CD4-positive, alpha-beta T cell (primary cell): ENCODE results near the gene GHRHR. TPM values are rescaled to one million over a fixed set of nuclear protein-coding genes. Genes with fewer than 3 reads are reported as not detected.

Source experiments
- ATAC-seq: fragments of 200-7000 bp; cut with Tn5 transposase; one replicate; pipeline ENCODE4 v1.10.0; 2022; ENCODE audit warnings: mild to moderate bottlenecking; ENCODE audit not compliant: poor library complexity
- CTCF ChIA-PET: fragments of 350-600 bp; sonication (Branson Sonifier 250); formaldehyde crosslinking; loops from one replicate; lab custom pipeline; 2021; ENCODE audit warnings: antibody characterized with exemption, inconsistent platforms; lab: Charles Lee
- POLR2A ChIA-PET: fragments of 350-600 bp; sonication (Branson Sonifier 250); formaldehyde crosslinking; loops from one replicate; lab custom pipeline; 2021; ENCODE audit warnings: antibody characterized with exemption, inconsistent platforms; lab: Charles Lee
- DNase-seq, 14 experiments: peaks; one replicate each; pipeline ENCODE4 v3.0.0-alpha.2; 2013 to 2020; ENCODE audit warnings: mixed read lengths in 2 of 14
- H3K27ac ChIP-seq, 2 donors: one replicate each; pipeline versions ENCODE4 v1.5.1 to v1.7.0; 2013; ENCODE audit warnings: low read length in 2 of 2, low read depth in 1 of 2, mild to moderate bottlenecking in 1 of 2
- H3K27me3 ChIP-seq, 2 experiments: 1 replicate in 1 of 2; 2 replicates in 1 of 2; pipeline versions ENCODE4 v1.6.1 to v1.7.0; 2013; ENCODE audit warnings: low read length in 2 of 2, control low read depth in 1 of 2, mild to moderate bottlenecking in 1 of 2, moderate library complexity in 1 of 2; ENCODE audit not compliant: insufficient read depth in 2 of 2, control insufficient read depth in 1 of 2
- H3K36me3 ChIP-seq: one replicate; pipeline ENCODE4 v1.6.1; 2013; ENCODE audit warnings: low read length, control low read depth; ENCODE audit not compliant: insufficient read depth
- H3K4me1 ChIP-seq: one replicate; pipeline ENCODE4 v1.6.1; 2013; ENCODE audit warnings: low read length, control low read depth; ENCODE audit not compliant: insufficient read depth
- H3K4me3 ChIP-seq: one replicate; pipeline ENCODE4 v1.5.1; 2013; ENCODE audit warnings: mild to moderate bottlenecking, low read length, moderate library complexity
- H3K9me3 ChIP-seq, 2 experiments: 1 replicate in 1 of 2; 2 replicates in 1 of 2; pipeline versions ENCODE4 v1.6.1 to v1.7.0; 2013; ENCODE audit warnings: low read length in 2 of 2, mild to moderate bottlenecking in 2 of 2, control low read depth in 1 of 2, moderate library complexity in 1 of 2; ENCODE audit not compliant: control insufficient read depth in 1 of 2, insufficient read depth in 1 of 2
- H3K27ac Mint-ChIP-seq: one replicate; pipeline ENCODE4 v1.8.0; 2020; ENCODE audit warnings: mixed read lengths
- H3K27me3 Mint-ChIP-seq: one replicate; pipeline ENCODE4 v1.8.0; 2021; ENCODE audit warnings: mixed read lengths
- H3K36me3 Mint-ChIP-seq: one replicate; pipeline ENCODE4 v1.8.0; 2021; ENCODE audit warnings: low read depth, mixed read lengths
- H3K4me1 Mint-ChIP-seq: one replicate; pipeline ENCODE4 v1.8.0; 2021; ENCODE audit warnings: low read depth, mixed read lengths
- H3K4me3 Mint-ChIP-seq: one replicate; pipeline ENCODE4 v1.8.0; 2020; ENCODE audit warnings: mild to moderate bottlenecking, mixed read lengths
- H3K9me3 Mint-ChIP-seq: one replicate; pipeline ENCODE4 v1.8.0; 2020; ENCODE audit warnings: mixed read lengths
- intact Hi-C, 2 experiments: fragments of 100-400 bp; cut with DNase I in 1 of 2; cut with micrococcal nuclease in 1 of 2; formaldehyde crosslinking; loops; one replicate each; pipeline versions ENCODE4 v1.15.1 to v1.9.0; 2023 to 2025; cut with DNase I, micrococcal nuclease
- total RNA-seq, 174 experiments: library from RNA in 2 of 174; stranded (reverse) in 2 of 174; gene quantifications; one replicate each; pipeline ENCODE4 v1.2.3 and lab custom pipeline; 2021 to 2026
- TF ChIP-seq, protein P1 (sequence below): fragments of 200-600 bp; IDR thresholded peaks from one replicate; pipeline ENCODE4 v1.8.0; 2022; ENCODE audit warnings: antibody characterized with exemption, mild to moderate bottlenecking

GHRHR gene
- total RNA-seq, 2 experiments from 2014 or later: not detected

- no peak overlapping the region for H3K4me3 ChIP-seq
- intact Hi-C loops: no loop called here
- no peaks in the 10 kb centered on the region for H3K36me3 ChIP-seq
- H3K27ac ChIP-seq: no peak overlapping the region
- H3K9me3 ChIP-seq: peaks cover 6 to 9% of the 10 kb centered on the region in 2 experiments
- no peak for ATAC-seq
- Mint-ChIP-seq H3K4me1 (no peaks in the 10 kb centered on the region), H3K9me3 (no peaks in the 10 kb centered on the region), H3K27ac (no peak overlapping the region), H3K4me3 (no peak overlapping the region), H3K36me3 (no peaks in the 10 kb centered on the region), H3K27me3 (no peaks in the 10 kb centered on the region)
- peak in 1 of 14 experiments; percentile 15 for DNase-seq
- TF ChIP-seq, protein P1, sequence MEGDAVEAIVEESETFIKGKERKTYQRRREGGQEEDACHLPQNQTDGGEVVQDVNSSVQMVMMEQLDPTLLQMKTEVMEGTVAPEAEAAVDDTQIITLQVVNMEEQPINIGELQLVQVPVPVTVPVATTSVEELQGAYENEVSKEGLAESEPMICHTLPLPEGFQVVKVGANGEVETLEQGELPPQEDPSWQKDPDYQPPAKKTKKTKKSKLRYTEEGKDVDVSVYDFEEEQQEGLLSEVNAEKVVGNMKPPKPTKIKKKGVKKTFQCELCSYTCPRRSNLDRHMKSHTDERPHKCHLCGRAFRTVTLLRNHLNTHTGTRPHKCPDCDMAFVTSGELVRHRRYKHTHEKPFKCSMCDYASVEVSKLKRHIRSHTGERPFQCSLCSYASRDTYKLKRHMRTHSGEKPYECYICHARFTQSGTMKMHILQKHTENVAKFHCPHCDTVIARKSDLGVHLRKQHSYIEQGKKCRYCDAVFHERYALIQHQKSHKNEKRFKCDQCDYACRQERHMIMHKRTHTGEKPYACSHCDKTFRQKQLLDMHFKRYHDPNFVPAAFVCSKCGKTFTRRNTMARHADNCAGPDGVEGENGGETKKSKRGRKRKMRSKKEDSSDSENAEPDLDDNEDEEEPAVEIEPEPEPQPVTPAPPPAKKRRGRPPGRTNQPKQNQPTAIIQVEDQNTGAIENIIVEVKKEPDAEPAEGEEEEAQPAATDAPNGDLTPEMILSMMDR: no peak
- no peaks in the 10 kb centered on the region for H3K4me1 ChIP-seq
- POLR2A ChIA-PET: no interaction called here
- no peaks in the 10 kb centered on the region for H3K27me3 ChIP-seq
- CTCF ChIA-PET: no interaction called here
These were observed 40.6 kb upstream of the GHRHR start for GRCh38 chr7:30923009-30923773.

GRCh38 chr7:30923774-30924413 lies 39.9 kb upstream of the GHRHR start:
- Histone ChIP-seq H3K27ac (no peak overlapping the region), H3K27me3 (no peaks in the 10 kb centered on the region), H3K4me1 (no peaks in the 10 kb centered on the region), H3K4me3 (no peak overlapping the region), H3K36me3 (no peaks in the 10 kb centered on the region), H3K9me3 (peaks cover 6 to 15% of the 10 kb centered on the region in 2 experiments)
- H3K27ac Mint-ChIP-seq: no peak overlapping the region
- peak in 1 of 14 experiments; percentile 16 for DNase-seq
- ChIA-PET CTCF (no interaction called here), POLR2A (no interaction called here)
- no peaks in the 10 kb centered on the region for H3K36me3 Mint-ChIP-seq
- H3K27me3 Mint-ChIP-seq: no peaks in the 10 kb centered on the region
- ATAC-seq: no peak
- H3K4me1 Mint-ChIP-seq: no peaks in the 10 kb centered on the region
- H3K4me3 Mint-ChIP-seq: no peak overlapping the region
- intact Hi-C loops: no loop called here
- TF ChIP-seq, protein P1: no peak
- no peaks in the 10 kb centered on the region for H3K9me3 Mint-ChIP-seq

DNA sequence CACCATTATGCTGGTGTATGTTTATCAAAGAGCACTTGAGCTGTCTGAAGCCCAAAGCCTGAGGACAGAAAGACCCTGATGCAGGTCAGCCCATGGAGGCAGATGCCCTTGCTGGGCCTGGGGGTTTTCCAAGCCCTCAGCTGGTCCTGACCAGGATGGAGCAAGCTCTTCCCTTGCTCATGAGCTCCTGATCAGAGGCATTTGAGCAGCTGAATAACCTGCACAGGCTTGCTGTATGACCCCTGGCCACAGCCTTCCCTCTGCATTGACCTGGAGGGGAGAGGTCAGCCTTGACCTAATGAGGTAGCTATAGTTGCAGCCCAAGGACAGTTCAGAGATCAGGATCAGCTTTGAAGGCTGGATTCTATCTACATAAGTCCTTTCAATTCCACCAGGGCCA lies 39.1 kb upstream of the GHRHR start:
- ChIA-PET CTCF (interaction anchor here (0.8 kb wide), 1 partner anchor 10 kb away, joined by 3 read pairs; no protein-coding TSS in a partner anchor), POLR2A (no interaction called here)
- no peak overlapping the region for H3K27ac ChIP-seq
- H3K27me3 ChIP-seq: no peaks in the 10 kb centered on the region
- Mint-ChIP-seq H3K27ac (no peak overlapping the region), H3K4me1 (no peaks in the 10 kb centered on the region), H3K9me3 (no peaks in the 10 kb centered on the region), H3K4me3 (no peak overlapping the region), H3K36me3 (no peaks in the 10 kb centered on the region), H3K27me3 (no peaks in the 10 kb centered on the region)
- no peak for ATAC-seq
- H3K9me3 ChIP-seq: peaks cover 6 to 15% of the 10 kb centered on the region in 2 experiments
- no peaks in the 10 kb centered on the region for H3K4me1 ChIP-seq
- intact Hi-C loops: no loop called here
- TF ChIP-seq, protein P1: no peak
- H3K4me3 ChIP-seq: no peak overlapping the region
- H3K36me3 ChIP-seq: no peaks in the 10 kb centered on the region
- no peak for DNase-seq
